Activated B cell treated with CpG ODN at 0.5 μM for 24 hours (primary cell): Measurements from ENCODE around the gene NXT1. TPM values are rescaled to one million over a fixed set of nuclear protein-coding genes. Genes with fewer than 3 reads are reported as not detected.

Source experiments
- ATAC-seq: fragments of 200-7000 bp; cut with Tn5 transposase; one replicate; pipeline ENCODE4 v1.10.0; 2021; ENCODE audit warnings: low read depth, mild to moderate bottlenecking, moderate library complexity
- CTCF ChIA-PET: fragments of 350-600 bp; sonication (Branson Sonifier 250); formaldehyde crosslinking; loops from one replicate; lab custom pipeline; 2021; ENCODE audit warnings: antibody characterized with exemption; lab: Charles Lee
- POLR2A ChIA-PET: fragments of 350-600 bp; sonication (Branson Sonifier 250); formaldehyde crosslinking; loops from one replicate; lab custom pipeline; 2021; ENCODE audit warnings: antibody characterized with exemption; lab: Charles Lee
- DNase-seq: peaks from one replicate; pipeline ENCODE4 v3.0.0; 2022
- H3K27ac Mint-ChIP-seq: one replicate; pipeline ENCODE4 v1.8.0; 2020; ENCODE audit warnings: mixed read lengths
- H3K27me3 Mint-ChIP-seq: one replicate; pipeline ENCODE4 v1.8.0; 2021; ENCODE audit warnings: mixed read lengths
- H3K36me3 Mint-ChIP-seq: one replicate; pipeline ENCODE4 v1.8.0; 2021; ENCODE audit warnings: low read depth, mixed read lengths
- H3K4me1 Mint-ChIP-seq: one replicate; pipeline ENCODE4 v1.8.0; 2021; ENCODE audit warnings: mixed read lengths
- H3K4me3 Mint-ChIP-seq: one replicate; pipeline ENCODE4 v1.8.0; 2020; ENCODE audit warnings: mild to moderate bottlenecking, mixed read lengths
- H3K9me3 Mint-ChIP-seq: one replicate; pipeline ENCODE4 v1.8.0; 2020; ENCODE audit warnings: mixed read lengths
- CTCF ChIP-seq: fragments of 200-600 bp; IDR thresholded peaks from one replicate; pipeline ENCODE4 v1.8.0; 2022; ENCODE audit warnings: antibody characterized with exemption, mild to moderate bottlenecking
- intact Hi-C: fragments of 100-400 bp; cut with micrococcal nuclease; formaldehyde crosslinking; loops from one replicate; pipeline ENCODE4 v1.15.1; 2024
- total RNA-seq: library from RNA; stranded (reverse); gene quantifications from 2 replicates; pipeline ENCODE4 v1.2.3, GENCODE V29; 2022

Gene NXT1
- total RNA-seq, 1 donor from 2014 or later = 28.8 TPM

- ATAC-seq = no peak
- ChIA-PET CTCF (interaction anchor here (1.1 kb wide), 1 partner anchor 21 kb away, joined by 3 read pairs; the partner anchor contains the start of gene NAPB), POLR2A (no interaction called here)
- no peak for TF ChIP-seq CTCF
- H3K27ac Mint-ChIP-seq = no peak overlapping the region
- H3K9me3 Mint-ChIP-seq = no peaks in the 10 kb centered on the region
- H3K36me3 Mint-ChIP-seq = peaks cover 34% of the 10 kb centered on the region
- DNase-seq = no peak
- no peaks in the 10 kb centered on the region for H3K27me3 Mint-ChIP-seq
- H3K4me3 Mint-ChIP-seq = no peak overlapping the region
- intact Hi-C loops = no loop called here
- peaks cover 9% of the 10 kb centered on the region for H3K4me1 Mint-ChIP-seq
Measured at GRCh38 chr20:23401051-23401450, 50.5 kb downstream of the NXT1 start.

- ATAC-seq (no peak), DNase-seq (no peak)
- no peaks in the 10 kb centered on the region for H3K9me3 Mint-ChIP-seq
- intact Hi-C loops = no loop called here
- no peak for TF ChIP-seq CTCF
- POLR2A ChIA-PET = no interaction called here
- H3K36me3 Mint-ChIP-seq = peaks cover 23% of the 10 kb centered on the region
- H3K27me3 Mint-ChIP-seq = no peaks in the 10 kb centered on the region
- peaks cover 23% of the 10 kb centered on the region for H3K4me1 Mint-ChIP-seq
- CTCF ChIA-PET = no interaction called here
- H3K27ac Mint-ChIP-seq = no peak overlapping the region
- no peak overlapping the region for H3K4me3 Mint-ChIP-seq
Measured at GRCh38 chr20:23403751-23404150, 53.2 kb downstream of the NXT1 start.

- ChIA-PET POLR2A (interaction anchor here (1.0 kb wide), 1 partner anchor 54 kb away, joined by 7 read pairs; no protein-coding TSS in a partner anchor), CTCF (no interaction called here)
- peaks cover 19% of the 10 kb centered on the region for H3K36me3 Mint-ChIP-seq
- H3K27ac Mint-ChIP-seq = no peak overlapping the region
- H3K9me3 Mint-ChIP-seq = no peaks in the 10 kb centered on the region
- H3K4me1 Mint-ChIP-seq = peaks cover 24% of the 10 kb centered on the region
- DNase-seq = no peak
- no peaks in the 10 kb centered on the region for H3K27me3 Mint-ChIP-seq
- intact Hi-C loops = no loop called here
- no peak overlapping the region for H3K4me3 Mint-ChIP-seq
- ATAC-seq = no peak
- TF ChIP-seq CTCF = no peak
Measured at GRCh38 chr20:23404196-23404595, 53.6 kb downstream of the NXT1 start.

Other genes starting within 250 kb of the NXT1 start
- 13.3 and 13.5 TPM in 2 replicates for gene GZF1, start 11.4 kb downstream of the NXT1 start, total RNA-seq
- gene NAPB, start 70.7 kb downstream of the NXT1 start, total RNA-seq = 5.3 and 7.8 TPM in 2 replicates
- not detected in 2 replicates for gene CSTL1, start 88.9 kb downstream of the NXT1 start, total RNA-seq
- not detected in 2 replicates for gene CST11, start 102.1 kb downstream of the NXT1 start, total RNA-seq
- gene CST8, start 140.3 kb downstream of the NXT1 start, total RNA-seq = not detected in 2 replicates
- gene CST9L, start 217.7 kb downstream of the NXT1 start, total RNA-seq = not detected in 2 replicates